ENCODE measurements around the gene MAN1C1. TPM values are rescaled to one million over a fixed set of nuclear protein-coding genes. Genes with fewer than 3 reads are reported as not detected.

Gene MAN1C1
- total RNA-seq, 4 donors from 2014 or later, result 5.0 to 31.1 (median 7.9) TPM

GRCh38 chr1:25669781-25670567, 53.4 kb downstream of the MAN1C1 start:
- no peak overlapping the region for H3K4me3 ChIP-seq
- no peak for DNase-seq
- peaks cover 0 to 6% of the 10 kb centered on the region in 2 donors for H3K4me1 ChIP-seq
- H3K27me3 ChIP-seq, result no peaks in the 10 kb centered on the region
- peak overlapping the region; percentile 0 to 79 for H3K27ac ChIP-seq
- TF ChIP-seq POLR2A (IDR thresholded peaks at IDR 0.05), result no peak
- TF ChIP-seq, protein P1, sequence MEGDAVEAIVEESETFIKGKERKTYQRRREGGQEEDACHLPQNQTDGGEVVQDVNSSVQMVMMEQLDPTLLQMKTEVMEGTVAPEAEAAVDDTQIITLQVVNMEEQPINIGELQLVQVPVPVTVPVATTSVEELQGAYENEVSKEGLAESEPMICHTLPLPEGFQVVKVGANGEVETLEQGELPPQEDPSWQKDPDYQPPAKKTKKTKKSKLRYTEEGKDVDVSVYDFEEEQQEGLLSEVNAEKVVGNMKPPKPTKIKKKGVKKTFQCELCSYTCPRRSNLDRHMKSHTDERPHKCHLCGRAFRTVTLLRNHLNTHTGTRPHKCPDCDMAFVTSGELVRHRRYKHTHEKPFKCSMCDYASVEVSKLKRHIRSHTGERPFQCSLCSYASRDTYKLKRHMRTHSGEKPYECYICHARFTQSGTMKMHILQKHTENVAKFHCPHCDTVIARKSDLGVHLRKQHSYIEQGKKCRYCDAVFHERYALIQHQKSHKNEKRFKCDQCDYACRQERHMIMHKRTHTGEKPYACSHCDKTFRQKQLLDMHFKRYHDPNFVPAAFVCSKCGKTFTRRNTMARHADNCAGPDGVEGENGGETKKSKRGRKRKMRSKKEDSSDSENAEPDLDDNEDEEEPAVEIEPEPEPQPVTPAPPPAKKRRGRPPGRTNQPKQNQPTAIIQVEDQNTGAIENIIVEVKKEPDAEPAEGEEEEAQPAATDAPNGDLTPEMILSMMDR (IDR thresholded peaks at IDR 0.05), result no peak
- H3K36me3 ChIP-seq, result no peaks in the 10 kb centered on the region
- intact Hi-C loops (cut with DNase I; ENCODE audit: low total_unique reads), result no loop called here
- no peaks in the 10 kb centered on the region for H3K9me3 ChIP-seq

GRCh38 chr1:25671929-25672328, 55.3 kb downstream of the MAN1C1 start:
- no peak overlapping the region for H3K4me3 ChIP-seq
- H3K36me3 ChIP-seq, result no peaks in the 10 kb centered on the region
- H3K27me3 ChIP-seq, result no peaks in the 10 kb centered on the region
- intact Hi-C loops (cut with DNase I; ENCODE audit: low total_unique reads), result no loop called here
- TF ChIP-seq, protein P1 (IDR thresholded peaks at IDR 0.05), result no peak
- TF ChIP-seq POLR2A (IDR thresholded peaks at IDR 0.05), result no peak
- no peak overlapping the region for H3K27ac ChIP-seq
- no peak for DNase-seq
- peaks cover 0 to 6% of the 10 kb centered on the region in 2 donors for H3K4me1 ChIP-seq
- H3K9me3 ChIP-seq, result no peaks in the 10 kb centered on the region

DNA sequence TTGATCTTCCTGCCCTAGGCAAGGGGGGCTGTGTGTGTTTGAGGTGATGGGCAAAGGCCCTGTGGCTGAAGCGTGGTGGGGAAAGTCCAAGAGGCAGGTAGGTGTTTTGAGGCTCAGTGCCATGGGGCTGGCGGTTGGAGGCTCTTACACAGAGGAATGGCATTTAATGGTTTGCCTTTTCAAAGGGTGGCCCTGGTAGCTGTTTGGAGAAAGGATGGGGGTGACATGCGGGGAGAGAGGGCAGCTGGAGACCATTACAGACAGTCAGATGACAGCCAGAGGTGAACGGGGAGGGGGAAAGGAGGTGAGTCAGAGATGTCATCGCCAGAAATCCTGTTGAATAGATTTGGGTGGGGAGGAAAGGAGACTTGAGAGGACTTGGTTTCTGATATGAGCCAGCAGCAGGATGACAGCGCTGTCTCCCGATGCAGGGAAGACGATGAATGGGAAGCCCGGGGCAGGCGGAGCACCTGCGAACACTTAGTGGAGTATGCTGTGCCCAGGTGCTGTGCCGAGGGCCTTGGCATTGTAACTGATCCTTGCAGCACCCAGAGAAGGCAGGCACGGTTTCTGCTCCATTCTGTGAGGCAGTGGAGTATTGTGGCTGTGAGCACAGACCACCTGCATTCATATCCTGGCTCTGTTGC, 56.3 kb downstream of the MAN1C1 start:
- intact Hi-C loops (cut with DNase I; ENCODE audit: low total_unique reads), result no loop called here
- Histone ChIP-seq H3K4me3 (no peak overlapping the region), H3K36me3 (no peaks in the 10 kb centered on the region), H3K27ac (no peak overlapping the region), H3K4me1 (peaks cover 0 to 2% of the 10 kb centered on the region in 2 donors), H3K27me3 (no peaks in the 10 kb centered on the region), H3K9me3 (no peaks in the 10 kb centered on the region)
- DNase-seq, result no peak
- no peak for TF ChIP-seq POLR2A (IDR thresholded peaks at IDR 0.05)
- TF ChIP-seq, protein P1 (IDR thresholded peaks at IDR 0.05), result no peak

- no peak for TF ChIP-seq POLR2A (IDR thresholded peaks at IDR 0.05)
- TF ChIP-seq, protein P1 (IDR thresholded peaks at IDR 0.05), result no peak
- H3K27ac ChIP-seq, result no peak overlapping the region
- intact Hi-C loops (cut with DNase I; ENCODE audit: low total_unique reads), result no loop called here
- no peaks in the 10 kb centered on the region for H3K27me3 ChIP-seq
- H3K4me1 ChIP-seq, result no peaks in the 10 kb centered on the region
- H3K4me3 ChIP-seq, result no peak overlapping the region
- no peaks in the 10 kb centered on the region for H3K9me3 ChIP-seq
- H3K36me3 ChIP-seq, result no peaks in the 10 kb centered on the region
- no peak for DNase-seq
These were observed 56.9 kb downstream of the MAN1C1 start for GRCh38 chr1:25673456-25673855.

All from uterus (tissue), 4 donors.